Tibial artery (tissue), 4 donors: Measurements from ENCODE around the gene ANGPTL8.

Experiments used
- DNase-seq, 2 donors: peaks; one replicate each; pipeline ENCODE4 v3.0.0-alpha.2; 2019
- H3K27ac ChIP-seq, 2 donors: fragments of 200-600 bp; sonication (generic) in 1 of 2; 1 replicate in 1 of 2; 2 replicates in 1 of 2; pipeline ENCODE4 v1.5.1; 2018 to 2019; ENCODE audit warnings: mild to moderate bottlenecking in 1 of 2
- H3K27me3 ChIP-seq, 2 donors: fragments of 200-600 bp; sonication (generic) in 1 of 2; one replicate each; pipeline versions ENCODE4 v1.5.1 to v1.6.0; 2016 to 2019
- H3K36me3 ChIP-seq, 3 donors: fragments of 200-600 bp; sonication (generic) in 2 of 3; one replicate each; pipeline ENCODE4 v1.5.1; 2016 to 2019; ENCODE audit warnings: mild to moderate bottlenecking in 2 of 3
- H3K4me1 ChIP-seq, 4 donors: fragments of 200-600 bp; sonication (generic) in 2 of 4; 1 replicate in 3 of 4; 2 replicates in 1 of 4; pipeline ENCODE4 v1.5.1; 2016 to 2019
- H3K4me3 ChIP-seq, 2 donors: fragments of 200-600 bp; sonication (generic) in 1 of 2; 1 replicate in 1 of 2; 2 replicates in 1 of 2; pipeline ENCODE4 v1.5.1; 2018 to 2019; ENCODE audit warnings: mild to moderate bottlenecking in 2 of 2
- H3K9me3 ChIP-seq, 3 donors: fragments of 200-600 bp; sonication (generic) in 1 of 3; one replicate each; pipeline ENCODE4 v1.5.1; 2016 to 2019
- CTCF ChIP-seq, 2 experiments: fragments of 200-600 bp in 1 of 2; fragments of 450-650 bp in 1 of 2; IDR thresholded peaks; one replicate each; pipeline ENCODE4 v1.5.1; 2017 to 2019; ENCODE audit warnings: antibody characterized with exemption in 2 of 2, mild to moderate bottlenecking in 1 of 2, moderate library complexity in 1 of 2
- intact Hi-C: fragments of 100-400 bp; cut with DNase I; formaldehyde crosslinking; loops from one replicate; pipeline ENCODE4 v1.15.0; 2023; ENCODE audit warnings: low total_unique reads

ANGPTL8 gene

GRCh38 chr19:11242864-11243797 is 3.7 kb downstream of the ANGPTL8 start:
- DNase-seq: peak; percentile 95 to 96
- Histone ChIP-seq H3K9me3 (peaks cover 0 to 6% (median 0%) of the 10 kb centered on the region in 3 donors), H3K27ac (peak overlapping the region in 1 of 2 donors; percentile 18), H3K4me1 (peaks cover 0 to 14% (median 6%) of the 10 kb centered on the region in 4 donors), H3K36me3 (peaks cover 6 to 74% (median 44%) of the 10 kb centered on the region in 3 donors), H3K4me3 (no peak overlapping the region), H3K27me3 (no peaks in the 10 kb centered on the region)
- intact Hi-C loops: no loop called here
- TF ChIP-seq CTCF (IDR thresholded peaks at IDR 0.05): peak; percentile 43 to 69

GRCh38 chr19:11243798-11244169 is 4.4 kb downstream of the ANGPTL8 start:
- intact Hi-C loops: no loop called here
- Histone ChIP-seq H3K27ac (peak overlapping the region in 1 of 2 donors; percentile 18), H3K36me3 (peaks cover 6 to 74% (median 44%) of the 10 kb centered on the region in 3 donors), H3K4me3 (no peak overlapping the region), H3K4me1 (peaks cover 0 to 14% (median 6%) of the 10 kb centered on the region in 4 donors), H3K27me3 (no peaks in the 10 kb centered on the region), H3K9me3 (peaks cover 0 to 3% (median 0%) of the 10 kb centered on the region in 3 donors)
- no peak for DNase-seq
- no peak for TF ChIP-seq CTCF (IDR thresholded peaks at IDR 0.05)

GRCh38 chr19:11244846-11245589 is 5.6 kb downstream of the ANGPTL8 start:
- no peak for DNase-seq
- Histone ChIP-seq H3K9me3 (no peaks in the 10 kb centered on the region), H3K4me3 (no peak overlapping the region), H3K4me1 (peaks cover 0 to 14% (median 6%) of the 10 kb centered on the region in 4 donors), H3K36me3 (peaks cover 0 to 69% (median 39%) of the 10 kb centered on the region in 3 donors), H3K27ac (no peak overlapping the region), H3K27me3 (no peaks in the 10 kb centered on the region)
- no peak for TF ChIP-seq CTCF (IDR thresholded peaks at IDR 0.05)
- intact Hi-C loops: no loop called here

- peak overlapping the region; percentile 16 to 32 for H3K27ac ChIP-seq
- H3K9me3 ChIP-seq: no peaks in the 10 kb centered on the region
- intact Hi-C loops: no loop called here
- no peak overlapping the region for H3K4me3 ChIP-seq
- H3K27me3 ChIP-seq: no peaks in the 10 kb centered on the region
- TF ChIP-seq CTCF (IDR thresholded peaks at IDR 0.05): no peak
- peaks cover 2 to 74% (median 44%) of the 10 kb centered on the region in 3 donors for H3K36me3 ChIP-seq
- peaks cover 0 to 14% (median 6%) of the 10 kb centered on the region in 4 donors for H3K4me1 ChIP-seq
- DNase-seq: no peak
Observed at GRCh38 chr19:11246941-11247340, 7.5 kb downstream of the ANGPTL8 start.

- no peaks in the 10 kb centered on the region for H3K9me3 ChIP-seq
- no peaks in the 10 kb centered on the region for H3K27me3 ChIP-seq
- H3K4me3 ChIP-seq: no peak overlapping the region
- intact Hi-C loops: no loop called here
- DNase-seq: peak; percentile 37 to 76
- peaks cover 6 to 74% (median 44%) of the 10 kb centered on the region in 3 donors for H3K36me3 ChIP-seq
- no peak for TF ChIP-seq CTCF (IDR thresholded peaks at IDR 0.05)
- H3K4me1 ChIP-seq: peaks cover 0 to 14% (median 6%) of the 10 kb centered on the region in 4 donors
- peak overlapping the region; percentile 16 to 32 for H3K27ac ChIP-seq
Observed at GRCh38 chr19:11247391-11247790, 8.0 kb downstream of the ANGPTL8 start.
